Esophagus squamous epithelium (tissue), 5 donors: ENCODE measurements around the gene KRTAP10-4. TPM values are rescaled to one million over a fixed set of nuclear protein-coding genes. Genes with fewer than 3 reads are reported as not detected.
"Not testable (repeated sequence)": the region's sequence is repeated elsewhere in the genome, so short reads cannot be mapped to it uniquely, and the experiment has no call there.

Experiments used
- DNase-seq: peaks from one replicate; lab custom pipeline; 2025; lab: John Stamatoyannopoulos, UW
- H3K27ac ChIP-seq, 4 donors: fragments of 200-600 bp; sonication (generic); one replicate each; pipeline ENCODE4 v1.5.1; 2016 to 2019; ENCODE audit warnings: mild to moderate bottlenecking in 1 of 4
- H3K27me3 ChIP-seq, 4 donors: fragments of 200-600 bp; sonication (generic); 1 replicate in 3 of 4; 2 replicates in 1 of 4; pipeline versions ENCODE4 v1.5.1 to v1.6.0; 2017 to 2021; ENCODE audit warnings: antibody characterized with exemption in 1 of 4
- H3K36me3 ChIP-seq, 3 donors: fragments of 200-600 bp; sonication (generic); one replicate each; pipeline ENCODE4 v1.5.1; 2016 to 2019
- H3K4me1 ChIP-seq, 3 donors: fragments of 200-600 bp; sonication (generic); one replicate each; pipeline ENCODE4 v1.5.1; 2017 to 2019
- H3K4me3 ChIP-seq, 4 donors: fragments of 200-600 bp; sonication (generic); 1 replicate in 3 of 4; 2 replicates in 1 of 4; pipeline ENCODE4 v1.5.1; 2016 to 2019; ENCODE audit warnings: mild to moderate bottlenecking in 2 of 4, moderate library complexity in 1 of 4
- H3K9me3 ChIP-seq, 3 donors: fragments of 200-600 bp; sonication (generic); one replicate each; pipeline ENCODE4 v1.5.1; 2016 to 2019
- POLR2A ChIP-seq, 4 donors: fragments of 450-650 bp; IDR thresholded peaks; one replicate each; pipeline ENCODE4 v1.6.1; 2017; ENCODE audit warnings: antibody characterized with exemption in 4 of 4, mild to moderate bottlenecking in 4 of 4, moderate library complexity in 3 of 4
- WGBS, 2 donors: methylation state at CpG; one replicate each; pipeline ENCODE4 v1.1.5; 2018; 5-methylcytosine and 5-hydroxymethylcytosine counted together
- intact Hi-C: fragments of 100-400 bp; cut with DNase I; formaldehyde crosslinking; loops from one replicate; pipeline ENCODE4 v1.15.0; 2022
- total RNA-seq, 4 donors: library from RNA; depleted of rRNA; stranded (reverse); fragments of >200 nt; gene quantifications; one replicate each; pipeline ENCODE4 v1.1.0, GENCODE V29; 2016
- TF ChIP-seq, protein P1 (sequence below), 6 experiments: fragments of 450-650 bp in 4 of 6; fragments of 200-600 bp in 2 of 6; sonication (generic) in 2 of 6; IDR thresholded peaks; one replicate each; pipeline ENCODE4 v1.5.1; 2016 to 2019; ENCODE audit warnings: antibody characterized with exemption in 6 of 6, mild to moderate bottlenecking in 4 of 6, moderate library complexity in 4 of 6
- donor health status: DM: yes; HTN: yes; CAD: no.

KRTAP10-4 gene
- total RNA-seq, 4 donors from 2014 or later = not detected

DNA sequence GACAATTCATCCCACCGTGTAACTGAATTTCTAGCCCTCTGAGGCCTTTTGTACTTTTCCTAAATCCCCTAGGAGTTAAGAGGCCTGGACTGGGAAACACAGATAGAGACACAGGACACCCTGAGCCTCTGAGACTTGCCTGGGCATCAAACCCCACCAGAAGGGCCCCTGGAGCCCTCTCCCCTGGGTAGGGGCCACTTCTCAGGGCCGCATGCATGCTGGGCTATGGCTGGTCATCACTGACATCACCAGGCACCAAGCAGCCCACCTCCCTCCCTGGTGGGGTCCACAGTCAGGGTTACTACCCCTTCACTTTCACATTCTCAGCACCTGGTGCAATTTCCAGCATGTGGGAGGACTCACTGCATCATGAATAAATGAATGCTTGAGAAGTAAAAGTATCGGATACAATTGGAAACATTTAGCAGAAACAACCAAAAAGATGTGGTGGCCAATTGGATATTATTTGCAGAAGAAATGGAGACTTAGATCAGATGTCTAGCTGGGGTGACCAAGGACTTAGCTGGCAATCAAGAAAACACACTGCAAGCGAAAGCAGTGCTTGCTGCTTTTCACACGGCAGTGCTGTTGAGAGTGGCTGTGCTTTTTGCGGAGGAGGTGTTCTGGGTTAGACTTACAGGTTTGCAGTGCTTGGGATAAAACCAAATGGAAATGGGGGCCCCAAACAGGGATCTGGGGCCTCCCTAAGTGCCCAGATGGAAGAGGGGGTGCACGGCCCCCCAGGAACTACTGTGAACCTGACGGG is 25.9 kb downstream of the KRTAP10-4 start:
- DNase-seq = no peak
- Histone ChIP-seq H3K36me3 (no peaks in the 10 kb centered on the region), H3K27me3 (peaks cover 0 to 67% (median 0%) of the 10 kb centered on the region in 4 donors), H3K9me3 (no peaks in the 10 kb centered on the region), H3K4me1 (no peaks in the 10 kb centered on the region), H3K4me3 (no peak overlapping the region), H3K27ac (no peak overlapping the region)
- intact Hi-C loops = no loop called here
- 82 to 92% methylated on average over 7 to 8 of the region's 8 CpGs for WGBS, 2 donors
- TF ChIP-seq POLR2A (IDR thresholded peaks at IDR 0.05) = no peak
- TF ChIP-seq, protein P1, sequence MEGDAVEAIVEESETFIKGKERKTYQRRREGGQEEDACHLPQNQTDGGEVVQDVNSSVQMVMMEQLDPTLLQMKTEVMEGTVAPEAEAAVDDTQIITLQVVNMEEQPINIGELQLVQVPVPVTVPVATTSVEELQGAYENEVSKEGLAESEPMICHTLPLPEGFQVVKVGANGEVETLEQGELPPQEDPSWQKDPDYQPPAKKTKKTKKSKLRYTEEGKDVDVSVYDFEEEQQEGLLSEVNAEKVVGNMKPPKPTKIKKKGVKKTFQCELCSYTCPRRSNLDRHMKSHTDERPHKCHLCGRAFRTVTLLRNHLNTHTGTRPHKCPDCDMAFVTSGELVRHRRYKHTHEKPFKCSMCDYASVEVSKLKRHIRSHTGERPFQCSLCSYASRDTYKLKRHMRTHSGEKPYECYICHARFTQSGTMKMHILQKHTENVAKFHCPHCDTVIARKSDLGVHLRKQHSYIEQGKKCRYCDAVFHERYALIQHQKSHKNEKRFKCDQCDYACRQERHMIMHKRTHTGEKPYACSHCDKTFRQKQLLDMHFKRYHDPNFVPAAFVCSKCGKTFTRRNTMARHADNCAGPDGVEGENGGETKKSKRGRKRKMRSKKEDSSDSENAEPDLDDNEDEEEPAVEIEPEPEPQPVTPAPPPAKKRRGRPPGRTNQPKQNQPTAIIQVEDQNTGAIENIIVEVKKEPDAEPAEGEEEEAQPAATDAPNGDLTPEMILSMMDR (IDR thresholded peaks at IDR 0.05) = no peak

DNA sequence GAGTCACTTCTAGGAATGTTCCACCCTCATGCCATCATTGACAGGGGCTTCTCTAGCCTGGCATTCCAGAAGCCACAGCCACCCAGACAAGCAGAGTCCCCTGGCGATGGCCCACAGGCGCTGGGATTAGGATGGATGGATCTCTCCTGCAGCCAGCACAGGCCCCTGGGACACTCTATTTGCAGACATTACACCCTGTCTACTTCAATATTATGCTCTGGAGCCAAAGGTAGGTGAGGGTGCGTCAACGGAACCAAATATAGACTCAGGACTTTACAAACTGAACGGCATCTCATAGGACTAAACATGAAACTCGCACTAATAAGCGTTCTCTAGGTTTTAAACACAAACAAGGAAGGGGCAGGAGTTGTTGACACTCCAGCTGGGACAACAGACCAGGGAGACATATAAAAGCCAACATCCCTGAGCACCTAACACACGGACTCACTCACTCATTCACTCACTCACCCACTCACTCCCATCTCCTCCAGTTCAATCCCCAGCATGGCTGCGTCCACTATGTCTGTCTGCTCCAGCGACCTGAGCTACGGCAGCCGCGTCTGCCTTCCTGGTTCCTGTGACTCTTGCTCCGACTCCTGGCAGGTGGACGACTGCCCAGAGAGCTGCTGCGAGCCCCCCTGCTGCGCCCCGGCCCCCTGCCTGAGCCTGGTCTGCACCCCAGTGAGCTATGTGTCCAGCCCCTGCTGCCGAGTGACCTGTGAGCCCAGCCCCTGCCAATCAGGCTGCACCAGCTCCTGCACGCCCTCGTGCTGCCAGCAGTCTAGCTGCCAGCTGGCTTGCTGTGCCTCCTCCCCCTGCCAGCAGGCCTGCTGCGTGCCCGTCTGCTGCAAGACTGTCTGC is 26.8 kb downstream of the KRTAP10-4 start, which contains the start of gene KRTAP10-7:
Gene KRTAP10-7, plus strand, starts transcription at position 480 of the 861 bp plus-strand sequence. Its CDS starts 25 bp downstream, at position 505.
- H3K4me3 ChIP-seq, H3K9me3 ChIP-seq, H3K4me1 ChIP-seq, DNase-seq, intact Hi-C loops, H3K27ac ChIP-seq, H3K36me3 ChIP-seq: not testable (repeated sequence)
- peaks cover 0 to 72% (median 0%) of the 10 kb centered on the region in 4 donors for H3K27me3 ChIP-seq
- 46 to 53% methylated on average over 8 to 14 of the region's 23 CpGs for WGBS, 2 donors

DNA sequence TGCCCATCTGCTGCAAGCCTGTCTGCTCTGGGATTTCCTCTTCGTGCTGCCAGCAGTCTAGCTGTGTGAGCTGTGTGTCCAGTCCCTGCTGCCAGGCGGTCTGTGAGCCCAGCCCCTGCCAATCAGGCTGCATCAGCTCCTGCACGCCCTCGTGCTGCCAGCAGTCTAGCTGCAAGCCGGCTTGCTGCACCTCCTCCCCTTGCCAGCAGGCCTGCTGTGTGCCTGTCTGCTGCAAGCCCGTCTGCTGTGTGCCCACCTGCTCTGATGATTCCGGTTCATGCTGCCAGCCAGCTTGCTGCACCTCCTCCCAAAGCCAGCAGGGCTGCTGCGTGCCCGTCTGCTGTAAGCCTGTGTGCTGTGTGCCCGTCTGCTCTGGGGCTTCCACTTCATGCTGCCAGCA is 27.6 kb downstream of the KRTAP10-4 start:
- H3K27me3 ChIP-seq = peaks cover 0 to 70% (median 0%) of the 10 kb centered on the region in 4 donors
- H3K27ac ChIP-seq, H3K9me3 ChIP-seq, DNase-seq, H3K4me1 ChIP-seq, intact Hi-C loops, H3K4me3 ChIP-seq, H3K36me3 ChIP-seq: not testable (repeated sequence)
- 35% methylated on average over 7 of the region's 10 CpGs; no CpG with 5 or more reads in 1 of the 2 donors for WGBS, 2 donors
- TF ChIP-seq, protein P1 (IDR thresholded peaks at IDR 0.05) = peak in 1 of 6 experiments; percentile 32

DNA sequence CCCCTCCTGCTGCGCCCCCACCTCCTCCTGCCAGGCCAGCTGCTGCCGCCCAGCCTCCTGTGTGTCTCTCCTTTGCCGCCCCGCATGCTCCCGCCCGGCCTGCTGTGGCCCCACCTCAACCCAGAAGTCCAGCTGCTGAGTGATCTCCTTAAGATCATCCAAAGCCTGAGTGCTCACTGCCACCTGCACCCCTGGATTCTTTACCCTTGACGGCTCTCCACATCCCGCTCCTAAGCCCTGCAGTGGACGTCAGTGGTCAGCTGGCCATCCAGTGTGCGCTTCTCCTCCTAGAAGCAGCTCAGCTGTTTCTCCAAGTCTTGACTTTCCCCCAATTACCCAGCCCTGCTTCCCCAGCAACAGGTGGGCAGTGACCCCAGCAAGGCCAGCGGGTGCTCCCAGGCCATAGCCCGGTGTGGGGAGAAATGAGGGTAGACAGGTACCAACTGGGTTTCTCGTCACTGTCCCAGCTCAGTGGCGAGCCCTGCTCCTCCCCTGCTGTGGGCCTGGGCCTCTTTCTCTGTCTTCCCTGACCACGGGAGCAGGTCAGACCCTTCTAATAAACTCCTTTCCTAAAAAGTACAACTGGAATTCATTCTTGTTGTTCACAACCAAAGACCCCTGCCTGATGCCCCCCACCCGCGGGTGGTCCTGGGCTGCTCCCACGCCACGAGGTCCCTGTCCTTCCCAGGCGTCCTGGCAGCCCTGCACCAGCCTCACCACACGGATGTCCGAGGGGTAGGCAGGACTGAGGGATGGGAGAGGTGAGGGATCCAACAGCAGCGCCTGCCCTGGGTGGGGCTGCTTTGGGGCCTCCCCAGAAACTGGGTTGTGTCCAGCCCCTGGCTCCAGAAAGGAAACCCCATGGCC is 28.3 kb downstream of the KRTAP10-4 start:
- intact Hi-C loops = no loop called here

More for the DNA sequence above, 28.3 kb downstream of the KRTAP10-4 start:
- Histone ChIP-seq H3K27me3 (peaks cover 0 to 69% (median 0%) of the 10 kb centered on the region in 4 donors), H3K36me3 (no peaks in the 10 kb centered on the region), H3K9me3 (no peaks in the 10 kb centered on the region), H3K4me1 (no peaks in the 10 kb centered on the region), H3K27ac (no peak overlapping the region), H3K4me3 (no peak overlapping the region)
- no peak for DNase-seq
- no peak for TF ChIP-seq POLR2A (IDR thresholded peaks at IDR 0.05)
- TF ChIP-seq, protein P1 (IDR thresholded peaks at IDR 0.05) = no peak
- whole genome bisulfite sequencing, 2 donors = 72 to 88% methylated on average over 11 to 19 of the region's 23 CpGs
